ENCODE data around the gene MAU2. TPM values are rescaled to one million over a fixed set of nuclear protein-coding genes. Genes with fewer than 3 reads are reported as not detected.

The MAU2 gene
- polyA plus RNA-seq, 2 donors = 19.6 to 35.6 TPM

GRCh38 chr19:19280561-19280960 lies 40.1 kb upstream of the MAU2 start:
- no peaks in the 10 kb centered on the region for H3K4me1 ChIP-seq (ENCODE audit: control insufficient read depth in 2 of 2, insufficient read depth in 2 of 2, low read length in 1 of 2)
- H3K4me3 ChIP-seq (ENCODE audit: low read depth in 1 of 2, low read length in 2 of 2) = no peak overlapping the region
- no peaks in the 10 kb centered on the region for H3K27me3 ChIP-seq (ENCODE audit: control insufficient read depth in 1 of 2, insufficient read depth in 2 of 2, low read length in 2 of 2)
- H3K9me3 ChIP-seq (ENCODE audit: control insufficient read depth in 2 of 2, insufficient read depth in 1 of 2, low read depth in 1 of 2, low read length in 1 of 2) = no peaks in the 10 kb centered on the region
- peaks cover 40 to 62% of the 10 kb centered on the region in 2 donors for H3K36me3 ChIP-seq (ENCODE audit: control insufficient read depth in 2 of 2, insufficient read depth in 2 of 2, low read length in 1 of 2)
- H3K27ac ChIP-seq (ENCODE audit: low read depth in 2 of 2, low read length in 1 of 2) = no peak overlapping the region
- 84 to 87% methylated on average over 16 of the region's 16 CpGs for WGBS, 2 donors

- Histone ChIP-seq H3K36me3 (ENCODE audit: control insufficient read depth in 2 of 2, insufficient read depth in 2 of 2, low read length in 1 of 2) (peaks cover 15 to 23% of the 10 kb centered on the region in 2 donors), H3K27ac (ENCODE audit: low read depth in 2 of 2, low read length in 1 of 2) (no peak overlapping the region), H3K4me1 (ENCODE audit: control insufficient read depth in 2 of 2, insufficient read depth in 2 of 2, low read length in 1 of 2) (no peaks in the 10 kb centered on the region), H3K4me3 (ENCODE audit: low read depth in 1 of 2, low read length in 2 of 2) (no peak overlapping the region), H3K27me3 (ENCODE audit: control insufficient read depth in 1 of 2, insufficient read depth in 2 of 2, low read length in 2 of 2) (no peaks in the 10 kb centered on the region), H3K9me3 (ENCODE audit: control insufficient read depth in 2 of 2, insufficient read depth in 1 of 2, low read depth in 1 of 2, low read length in 1 of 2) (no peaks in the 10 kb centered on the region)
- 94 to 97% methylated on average over 10 of the region's 10 CpGs for WGBS, 2 donors
Observed at GRCh38 chr19:19285686-19286085, 34.9 kb upstream of the MAU2 start.

DNA sequence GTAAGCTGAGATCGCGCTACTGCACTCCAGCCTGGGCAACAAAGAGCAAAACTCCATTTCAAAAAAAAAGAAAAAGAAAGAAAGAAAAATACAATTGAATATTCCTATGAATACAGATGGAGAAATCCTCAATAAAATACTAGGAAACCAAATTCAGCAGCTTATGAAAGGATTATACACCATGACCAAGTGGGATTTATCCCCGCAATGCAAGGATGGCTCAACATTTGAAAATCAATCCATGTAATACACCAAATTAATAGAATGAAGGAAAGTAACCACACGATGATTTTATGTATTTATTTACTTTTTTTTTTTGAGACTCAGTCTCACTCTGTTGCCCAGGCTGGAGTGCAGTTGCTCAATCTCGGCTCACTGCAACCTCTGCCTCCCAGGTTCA lies 28.0 kb upstream of the MAU2 start:
- Histone ChIP-seq H3K36me3 (ENCODE audit: control insufficient read depth in 2 of 2, insufficient read depth in 2 of 2, low read length in 1 of 2) (peaks cover 0 to 16% of the 10 kb centered on the region in 2 donors), H3K4me3 (ENCODE audit: low read depth in 1 of 2, low read length in 2 of 2) (no peak overlapping the region)

DNA sequence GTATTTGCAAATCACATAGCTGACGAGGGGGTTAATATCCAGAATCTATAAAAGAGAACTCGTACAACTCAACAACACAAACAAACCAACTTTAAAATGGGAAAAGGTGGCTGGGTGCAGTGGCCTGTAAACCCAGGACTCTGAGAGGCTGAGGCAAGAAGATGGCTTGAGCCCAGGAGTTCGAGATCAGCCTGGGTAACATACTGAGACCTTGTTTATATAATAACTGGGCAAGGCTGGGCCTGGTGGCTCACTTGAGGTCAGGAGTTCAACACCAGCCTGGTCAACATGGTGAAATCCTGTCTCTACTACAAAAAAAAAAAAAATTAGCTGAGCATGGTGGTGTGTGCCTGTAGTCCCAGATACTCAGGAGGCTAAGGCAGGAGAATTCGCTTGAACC lies 25.7 kb upstream of the MAU2 start:
- Histone ChIP-seq H3K9me3 (ENCODE audit: control insufficient read depth in 2 of 2, insufficient read depth in 1 of 2, low read depth in 1 of 2, low read length in 1 of 2) (no peaks in the 10 kb centered on the region), H3K4me3 (ENCODE audit: low read depth in 1 of 2, low read length in 2 of 2) (no peak overlapping the region), H3K4me1 (ENCODE audit: control insufficient read depth in 2 of 2, insufficient read depth in 2 of 2, low read length in 1 of 2) (no peaks in the 10 kb centered on the region), H3K27me3 (ENCODE audit: control insufficient read depth in 1 of 2, insufficient read depth in 2 of 2, low read length in 2 of 2) (no peaks in the 10 kb centered on the region), H3K27ac (ENCODE audit: low read depth in 2 of 2, low read length in 1 of 2) (no peak overlapping the region), H3K36me3 (ENCODE audit: control insufficient read depth in 2 of 2, insufficient read depth in 2 of 2, low read length in 1 of 2) (peaks cover 0 to 16% of the 10 kb centered on the region in 2 donors)
- WGBS, 2 donors = 88 to 89% methylated on average over 4 of the region's 4 CpGs

More for the DNA sequence above, 28.0 kb upstream of the MAU2 start:
- Histone ChIP-seq H3K4me1 (ENCODE audit: control insufficient read depth in 2 of 2, insufficient read depth in 2 of 2, low read length in 1 of 2) (no peaks in the 10 kb centered on the region), H3K27ac (ENCODE audit: low read depth in 2 of 2, low read length in 1 of 2) (no peak overlapping the region), H3K27me3 (ENCODE audit: control insufficient read depth in 1 of 2, insufficient read depth in 2 of 2, low read length in 2 of 2) (no peaks in the 10 kb centered on the region), H3K9me3 (ENCODE audit: control insufficient read depth in 2 of 2, insufficient read depth in 1 of 2, low read depth in 1 of 2, low read length in 1 of 2) (no peaks in the 10 kb centered on the region)
- 98 to 99% methylated on average over 5 of the region's 5 CpGs for WGBS, 2 donors

- peaks cover 9 to 30% of the 10 kb centered on the region in 2 donors for H3K36me3 ChIP-seq (ENCODE audit: control insufficient read depth in 2 of 2, insufficient read depth in 2 of 2, low read length in 1 of 2)
Observed at GRCh38 chr19:19296953-19297689, 23.5 kb upstream of the MAU2 start.

DNA sequence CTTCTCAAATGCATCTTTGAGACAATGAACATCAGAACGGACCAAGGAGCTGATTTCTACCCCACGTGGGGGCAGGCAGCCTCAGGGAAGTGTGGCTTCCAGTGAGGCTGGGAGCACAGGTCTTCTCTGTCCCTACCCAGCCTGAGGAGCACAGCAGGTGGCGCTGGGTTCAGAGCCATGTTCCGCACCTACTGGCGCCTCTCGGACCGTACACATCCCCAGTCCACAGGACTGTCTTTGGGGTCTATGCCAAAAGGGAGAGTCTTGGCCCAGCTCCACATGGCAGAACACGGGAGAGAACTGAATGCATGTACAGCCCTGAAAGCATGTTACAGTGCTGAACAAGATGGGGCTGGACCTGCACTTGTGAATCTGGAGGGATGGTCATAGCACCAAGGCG lies 22.9 kb upstream of the MAU2 start:
- H3K9me3 ChIP-seq (ENCODE audit: control insufficient read depth in 2 of 2, insufficient read depth in 1 of 2, low read depth in 1 of 2, low read length in 1 of 2) = no peaks in the 10 kb centered on the region
- no peak overlapping the region for H3K27ac ChIP-seq (ENCODE audit: low read depth in 2 of 2, low read length in 1 of 2)
- no peaks in the 10 kb centered on the region for H3K27me3 ChIP-seq (ENCODE audit: control insufficient read depth in 1 of 2, insufficient read depth in 2 of 2, low read length in 2 of 2)
- no peaks in the 10 kb centered on the region for H3K4me1 ChIP-seq (ENCODE audit: control insufficient read depth in 2 of 2, insufficient read depth in 2 of 2, low read length in 1 of 2)
- peaks cover 10 to 35% of the 10 kb centered on the region in 2 donors for H3K36me3 ChIP-seq (ENCODE audit: control insufficient read depth in 2 of 2, insufficient read depth in 2 of 2, low read length in 1 of 2)
- 63 to 64% methylated on average over 9 of the region's 9 CpGs for WGBS, 2 donors
- no peak overlapping the region for H3K4me3 ChIP-seq (ENCODE audit: low read depth in 1 of 2, low read length in 2 of 2)

More at GRCh38 chr19:19296953-19297689, 23.5 kb upstream of the MAU2 start:
- H3K27me3 ChIP-seq (ENCODE audit: control insufficient read depth in 1 of 2, insufficient read depth in 2 of 2, low read length in 2 of 2) = no peaks in the 10 kb centered on the region
- H3K4me3 ChIP-seq (ENCODE audit: low read depth in 1 of 2, low read length in 2 of 2) = no peak overlapping the region
- WGBS, 2 donors = 90 to 92% methylated on average over 19 of the region's 19 CpGs
- H3K9me3 ChIP-seq (ENCODE audit: control insufficient read depth in 2 of 2, insufficient read depth in 1 of 2, low read depth in 1 of 2, low read length in 1 of 2) = no peaks in the 10 kb centered on the region
- no peak overlapping the region for H3K27ac ChIP-seq (ENCODE audit: low read depth in 2 of 2, low read length in 1 of 2)
- no peaks in the 10 kb centered on the region for H3K4me1 ChIP-seq (ENCODE audit: control insufficient read depth in 2 of 2, insufficient read depth in 2 of 2, low read length in 1 of 2)

DNA sequence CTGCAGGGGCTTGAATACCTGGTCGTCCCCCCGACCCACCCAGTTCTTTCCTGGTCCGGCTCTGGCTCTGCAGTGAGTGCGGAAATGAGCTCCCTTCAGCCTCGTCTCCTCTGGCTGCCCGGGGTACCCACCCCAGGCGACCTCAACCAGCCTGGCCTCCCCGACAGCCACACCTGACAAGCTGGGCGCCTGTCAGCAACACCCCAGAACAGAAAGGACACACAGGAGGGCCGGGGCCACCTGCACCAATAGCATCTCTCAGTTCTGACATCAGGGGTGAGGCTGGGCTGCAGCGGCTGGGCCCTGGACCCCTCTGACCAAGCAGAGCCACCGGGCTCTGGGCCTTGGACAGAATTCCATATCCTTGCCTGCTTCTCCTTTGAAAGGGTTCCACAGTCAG lies 20.0 kb upstream of the MAU2 start:
- H3K4me3 ChIP-seq (ENCODE audit: low read depth in 1 of 2, low read length in 2 of 2) = no peak overlapping the region
- no peaks in the 10 kb centered on the region for H3K9me3 ChIP-seq (ENCODE audit: control insufficient read depth in 2 of 2, insufficient read depth in 1 of 2, low read depth in 1 of 2, low read length in 1 of 2)
- H3K36me3 ChIP-seq (ENCODE audit: control insufficient read depth in 2 of 2, insufficient read depth in 2 of 2, low read length in 1 of 2) = peaks cover 10 to 50% of the 10 kb centered on the region in 2 donors
- no peaks in the 10 kb centered on the region for H3K27me3 ChIP-seq (ENCODE audit: control insufficient read depth in 1 of 2, insufficient read depth in 2 of 2, low read length in 2 of 2)
- no peaks in the 10 kb centered on the region for H3K4me1 ChIP-seq (ENCODE audit: control insufficient read depth in 2 of 2, insufficient read depth in 2 of 2, low read length in 1 of 2)
- 96 to 97% methylated on average over 12 of the region's 12 CpGs for WGBS, 2 donors
- no peak overlapping the region for H3K27ac ChIP-seq (ENCODE audit: low read depth in 2 of 2, low read length in 1 of 2)

DNA sequence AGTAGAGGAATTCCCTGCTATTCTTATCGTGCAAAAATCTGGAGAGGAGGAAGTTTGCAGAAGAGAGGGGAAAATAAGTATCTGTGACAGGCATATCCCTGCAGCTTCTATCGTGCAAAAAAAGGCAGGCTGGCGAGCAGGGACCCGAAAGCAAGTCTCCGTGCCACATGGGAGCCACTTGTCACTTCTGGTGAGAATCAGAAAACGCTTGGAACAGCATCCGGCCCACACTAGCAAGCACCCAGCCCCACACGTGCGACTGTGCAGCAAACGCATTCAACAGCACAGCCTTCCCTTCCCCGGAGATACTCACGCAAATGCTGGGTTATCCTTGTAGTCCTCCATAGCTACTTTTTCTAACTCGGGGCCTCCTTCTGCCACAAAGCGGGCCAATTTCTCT lies 17.2 kb upstream of the MAU2 start:
- Histone ChIP-seq H3K27me3 (ENCODE audit: control insufficient read depth in 1 of 2, insufficient read depth in 2 of 2, low read length in 2 of 2) (no peaks in the 10 kb centered on the region), H3K4me1 (ENCODE audit: control insufficient read depth in 2 of 2, insufficient read depth in 2 of 2, low read length in 1 of 2) (no peaks in the 10 kb centered on the region), H3K27ac (ENCODE audit: low read depth in 2 of 2, low read length in 1 of 2) (no peak overlapping the region), H3K36me3 (ENCODE audit: control insufficient read depth in 2 of 2, insufficient read depth in 2 of 2, low read length in 1 of 2) (peaks cover 13 to 49% of the 10 kb centered on the region in 2 donors), H3K9me3 (ENCODE audit: control insufficient read depth in 2 of 2, insufficient read depth in 1 of 2, low read depth in 1 of 2, low read length in 1 of 2) (no peaks in the 10 kb centered on the region), H3K4me3 (ENCODE audit: low read depth in 1 of 2, low read length in 2 of 2) (no peak overlapping the region)
- WGBS, 2 donors = 93 to 95% methylated on average over 14 of the region's 14 CpGs

- no peaks in the 10 kb centered on the region for H3K27me3 ChIP-seq (ENCODE audit: control insufficient read depth in 1 of 2, insufficient read depth in 2 of 2, low read length in 2 of 2)
- H3K9me3 ChIP-seq (ENCODE audit: control insufficient read depth in 2 of 2, insufficient read depth in 1 of 2, low read depth in 1 of 2, low read length in 1 of 2) = no peaks in the 10 kb centered on the region
- WGBS, 2 donors = 91% methylated on average over 14 of the region's 14 CpGs
- no peaks in the 10 kb centered on the region for H3K4me1 ChIP-seq (ENCODE audit: control insufficient read depth in 2 of 2, insufficient read depth in 2 of 2, low read length in 1 of 2)
- no peak overlapping the region for H3K4me3 ChIP-seq (ENCODE audit: low read depth in 1 of 2, low read length in 2 of 2)
- peaks cover 13 to 54% of the 10 kb centered on the region in 2 donors for H3K36me3 ChIP-seq (ENCODE audit: control insufficient read depth in 2 of 2, insufficient read depth in 2 of 2, low read length in 1 of 2)
- H3K27ac ChIP-seq (ENCODE audit: low read depth in 2 of 2, low read length in 1 of 2) = no peak overlapping the region
Observed at GRCh38 chr19:19304186-19304965, 16.3 kb upstream of the MAU2 start.
